Astrocyte (in vitro differentiated cells and primary cell): ENCODE results near the gene ACAP3. TPM values are rescaled to one million over a fixed set of nuclear protein-coding genes. Genes with fewer than 3 reads are reported as not detected.
A peak's percentile ranks its signal among the peaks of the same experiment; 100 is the strongest.

Experiments
- DNase-seq: peaks from one replicate; pipeline ENCODE4 v3.0.0-alpha.2; 2010; ENCODE audit warnings: low read depth
- FAIRE-seq: peaks from 2 replicates; lab custom pipeline; 2011; peaks lifted over from hg19 to GRCh38; lab: Jason Lieb, UNC
- H2AFZ ChIP-seq: 2 replicates; pipeline ENCODE4 v1.6.0; 2012; ENCODE audit warnings: low read depth, low read length, inconsistent platforms
- H3K27ac ChIP-seq: 2 replicates; pipeline ENCODE4 v1.5.1; 2011; ENCODE audit warnings: low read depth, low read length, inconsistent platforms
- H3K27me3 ChIP-seq: 2 replicates; pipeline ENCODE4 v1.6.0; 2011; ENCODE audit warnings: low read length, inconsistent platforms; ENCODE audit not compliant: insufficient read depth
- H3K36me3 ChIP-seq: 2 replicates; pipeline ENCODE4 v1.5.1; 2011; ENCODE audit warnings: low read length, inconsistent platforms; ENCODE audit not compliant: insufficient read depth
- H3K4me1 ChIP-seq: 2 replicates; pipeline ENCODE4 v1.5.1; 2011; ENCODE audit warnings: low read length, inconsistent platforms; ENCODE audit not compliant: insufficient read depth
- H3K4me2 ChIP-seq: 2 replicates; pipeline ENCODE4 v1.6.0; 2012; ENCODE audit warnings: low read length, inconsistent platforms
- H3K4me3 ChIP-seq: 2 replicates; pipeline ENCODE4 v1.5.1; 2011; ENCODE audit warnings: low read depth, mild to moderate bottlenecking, low read length, inconsistent platforms; ENCODE audit not compliant: insufficient read depth
- H3K79me2 ChIP-seq: 2 replicates; pipeline ENCODE4 v1.6.0; 2012; ENCODE audit warnings: mild to moderate bottlenecking, low read length, inconsistent platforms; ENCODE audit not compliant: insufficient read depth
- H3K9ac ChIP-seq: 2 replicates; pipeline ENCODE4 v1.6.0; 2012; ENCODE audit warnings: mild to moderate bottlenecking, low read length, inconsistent platforms
- H3K9me3 ChIP-seq: 2 replicates; pipeline ENCODE4 v1.5.1; 2012; ENCODE audit warnings: low read depth, mild to moderate bottlenecking, low read length, inconsistent platforms; ENCODE audit not compliant: insufficient read depth
- H4K20me1 ChIP-seq: 2 replicates; pipeline ENCODE4 v1.6.0; 2012; ENCODE audit warnings: low read length, inconsistent platforms; ENCODE audit not compliant: insufficient read depth
- H3K27ac Mint-ChIP-seq: one replicate; pipeline ENCODE4 v1.8.0; 2021; ENCODE audit warnings: mild to moderate bottlenecking, mixed read lengths; ENCODE audit not compliant: unreplicated experiment
- H3K27me3 Mint-ChIP-seq: one replicate; pipeline ENCODE4 v1.8.0; 2021; ENCODE audit warnings: low read depth, mixed read lengths; ENCODE audit not compliant: unreplicated experiment
- H3K36me3 Mint-ChIP-seq: one replicate; pipeline ENCODE4 v1.8.0; 2021; ENCODE audit warnings: low read depth, mixed read lengths; ENCODE audit not compliant: unreplicated experiment
- H3K4me1 Mint-ChIP-seq: one replicate; pipeline ENCODE4 v1.8.0; 2021; ENCODE audit warnings: low read depth, mixed read lengths; ENCODE audit not compliant: unreplicated experiment
- H3K4me3 Mint-ChIP-seq: one replicate; pipeline ENCODE4 v1.8.0; 2021; ENCODE audit warnings: mild to moderate bottlenecking, moderate library complexity, mixed read lengths; ENCODE audit not compliant: unreplicated experiment
- H3K9me3 Mint-ChIP-seq: one replicate; pipeline ENCODE4 v1.8.0; 2021; ENCODE audit warnings: mild to moderate bottlenecking, mixed read lengths; ENCODE audit not compliant: unreplicated experiment
- EZH2 ChIP-seq: IDR thresholded peaks from 2 replicates; pipeline ENCODE4 v1.6.1; 2012; ENCODE audit warnings: mild to moderate bottlenecking, low read length, inconsistent platforms; ENCODE audit not compliant: insufficient read depth
- total RNA-seq: library from RNA; stranded (reverse); gene quantifications from 2 replicates; pipeline ENCODE4 v1.2.1, GENCODE V29; 2021
- TF ChIP-seq, protein P1 (sequence below): IDR thresholded peaks from 2 replicates; pipeline ENCODE4 v1.5.1; 2011; ENCODE audit warnings: low read depth, mild to moderate bottlenecking, inconsistent platforms, low read length, moderate library complexity; ENCODE audit not compliant: insufficient read depth

Gene ACAP3
- total RNA-seq, 1 donor from 2014 or later = 64.0 TPM

DNA sequence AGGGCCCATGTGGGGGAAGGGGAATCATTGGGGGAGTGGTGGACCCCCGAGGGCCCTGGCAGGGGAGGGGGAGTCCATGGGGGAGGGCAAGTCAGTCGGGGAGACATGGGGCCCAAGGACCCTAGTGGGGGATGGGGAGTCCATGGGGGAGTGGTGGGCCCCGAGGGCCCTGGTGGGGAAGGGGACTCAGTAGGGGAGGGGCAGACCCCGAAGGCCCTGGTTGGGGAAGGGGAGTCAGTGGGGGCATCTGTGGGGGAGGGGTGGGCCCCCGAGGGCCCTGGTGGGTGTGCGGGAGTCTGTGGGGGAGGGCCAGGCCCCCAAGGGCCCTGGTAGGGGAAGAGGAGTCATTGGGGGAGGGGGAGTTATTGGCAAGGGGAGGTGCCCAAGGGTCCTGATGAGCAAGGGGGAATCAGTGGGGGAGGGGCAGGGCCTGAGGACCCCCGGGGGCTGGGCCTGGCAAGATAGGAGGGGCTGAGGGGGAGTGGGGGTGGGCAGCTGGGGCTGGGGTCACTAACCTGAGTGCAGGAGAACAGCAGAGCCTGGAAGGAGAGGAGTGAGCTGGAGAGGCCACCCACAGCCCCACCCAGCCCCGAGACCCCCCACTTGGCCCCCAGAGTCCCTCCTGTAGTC lies 48.6 kb upstream of the ACAP3 start:
- Mint-ChIP-seq H3K9me3 (no peaks in the 10 kb centered on the region), H3K27me3 (peaks cover 2% of the 10 kb centered on the region), H3K27ac (no peak overlapping the region), H3K4me1 (peaks cover 27% of the 10 kb centered on the region), H3K4me3 (peak overlapping the region; percentile 83), H3K36me3 (peaks cover 6% of the 10 kb centered on the region)
- peaks cover 48% of the 10 kb centered on the region for H4K20me1 ChIP-seq
- H3K4me3 ChIP-seq = peak overlapping the region; percentile 83
- H3K79me2 ChIP-seq = peaks cover 51% of the 10 kb centered on the region
- no peaks in the 10 kb centered on the region for H3K27me3 ChIP-seq
- peaks cover 11% of the 10 kb centered on the region for H3K36me3 ChIP-seq
- peak overlapping the region; percentile 95 for H3K9ac ChIP-seq
- H3K27ac ChIP-seq = no peak overlapping the region
- H3K9me3 ChIP-seq = no peaks in the 10 kb centered on the region
- H2AFZ ChIP-seq = no peak overlapping the region
- DNase-seq (no peak), FAIRE-seq (no peak)
- H3K4me1 ChIP-seq = peaks cover 44% of the 10 kb centered on the region
- peak overlapping the region; percentile 97 for H3K4me2 ChIP-seq
- TF ChIP-seq, protein P1, sequence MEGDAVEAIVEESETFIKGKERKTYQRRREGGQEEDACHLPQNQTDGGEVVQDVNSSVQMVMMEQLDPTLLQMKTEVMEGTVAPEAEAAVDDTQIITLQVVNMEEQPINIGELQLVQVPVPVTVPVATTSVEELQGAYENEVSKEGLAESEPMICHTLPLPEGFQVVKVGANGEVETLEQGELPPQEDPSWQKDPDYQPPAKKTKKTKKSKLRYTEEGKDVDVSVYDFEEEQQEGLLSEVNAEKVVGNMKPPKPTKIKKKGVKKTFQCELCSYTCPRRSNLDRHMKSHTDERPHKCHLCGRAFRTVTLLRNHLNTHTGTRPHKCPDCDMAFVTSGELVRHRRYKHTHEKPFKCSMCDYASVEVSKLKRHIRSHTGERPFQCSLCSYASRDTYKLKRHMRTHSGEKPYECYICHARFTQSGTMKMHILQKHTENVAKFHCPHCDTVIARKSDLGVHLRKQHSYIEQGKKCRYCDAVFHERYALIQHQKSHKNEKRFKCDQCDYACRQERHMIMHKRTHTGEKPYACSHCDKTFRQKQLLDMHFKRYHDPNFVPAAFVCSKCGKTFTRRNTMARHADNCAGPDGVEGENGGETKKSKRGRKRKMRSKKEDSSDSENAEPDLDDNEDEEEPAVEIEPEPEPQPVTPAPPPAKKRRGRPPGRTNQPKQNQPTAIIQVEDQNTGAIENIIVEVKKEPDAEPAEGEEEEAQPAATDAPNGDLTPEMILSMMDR = no peak
- TF ChIP-seq EZH2 = no peak

DNA sequence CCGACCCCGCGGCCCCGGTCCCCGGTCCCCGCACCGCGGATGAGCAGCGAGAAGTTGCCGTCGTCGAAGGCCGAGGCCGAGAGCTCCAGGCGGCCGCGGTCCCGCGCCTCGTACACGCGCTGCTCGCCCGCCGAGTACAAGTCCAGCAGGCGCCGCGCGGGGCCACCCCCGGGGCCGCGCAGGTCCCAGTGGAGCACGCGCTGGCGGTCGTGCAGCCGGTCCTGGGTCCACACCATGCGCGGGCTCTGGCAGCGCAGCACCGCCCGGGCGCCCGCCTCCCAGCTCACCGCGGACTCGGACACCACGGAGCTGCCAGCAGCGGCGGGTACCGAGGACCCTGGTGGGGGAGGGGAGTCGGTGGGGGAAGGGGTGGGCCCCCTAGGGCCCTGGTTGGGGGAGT lies 47.7 kb upstream of the ACAP3 start:
- peaks cover 51% of the 10 kb centered on the region for H3K79me2 ChIP-seq
- peak overlapping the region; percentile 97 for H3K4me2 ChIP-seq
- no peak for TF ChIP-seq EZH2
- TF ChIP-seq, protein P1 = no peak
- peaks cover 36% of the 10 kb centered on the region for H3K4me1 ChIP-seq
- DNase-seq = no peak
- Mint-ChIP-seq H3K9me3 (no peaks in the 10 kb centered on the region), H3K4me1 (peaks cover 20% of the 10 kb centered on the region), H3K4me3 (no peak overlapping the region), H3K27ac (no peak overlapping the region), H3K27me3 (peaks cover 2% of the 10 kb centered on the region), H3K36me3 (peaks cover 6% of the 10 kb centered on the region)
- H3K4me3 ChIP-seq = no peak overlapping the region
- no peak for FAIRE-seq
- H4K20me1 ChIP-seq = peaks cover 48% of the 10 kb centered on the region
- no peak overlapping the region for H3K9ac ChIP-seq
- H3K9me3 ChIP-seq = no peaks in the 10 kb centered on the region
- H3K27ac ChIP-seq = no peak overlapping the region
- no peaks in the 10 kb centered on the region for H3K27me3 ChIP-seq
- H2AFZ ChIP-seq = no peak overlapping the region
- H3K36me3 ChIP-seq = peaks cover 11% of the 10 kb centered on the region
